Spinal cord (tissue), 10 donors: Measurements from ENCODE around the gene CRIP2. TPM values are rescaled to one million over a fixed set of nuclear protein-coding genes. Genes with fewer than 3 reads are reported as not detected.

ENCODE experiments used
- DNase-seq, 6 donors: peaks; one replicate each; pipeline versions ENCODE4 v3.0.0 to v3.0.0-alpha.2; 2013 to 2015; ENCODE audit warnings: low spot score in 6 of 6, low read depth in 4 of 6
- H3K27ac ChIP-seq: one replicate; pipeline ENCODE4 v1.5.1; 2013; ENCODE audit warnings: low read depth, low read length, control low read depth
- H3K27me3 ChIP-seq: one replicate; pipeline ENCODE4 v1.6.1; 2013; ENCODE audit warnings: low read length; ENCODE audit not compliant: control insufficient read depth, insufficient read depth
- H3K36me3 ChIP-seq: one replicate; pipeline ENCODE4 v1.6.1; 2013; ENCODE audit warnings: low read length; ENCODE audit not compliant: control insufficient read depth, insufficient read depth
- H3K4me1 ChIP-seq: one replicate; pipeline ENCODE4 v1.6.1; 2013; ENCODE audit warnings: low read length; ENCODE audit not compliant: control insufficient read depth, insufficient read depth
- H3K4me3 ChIP-seq: one replicate; pipeline ENCODE4 v1.5.1; 2013; ENCODE audit warnings: low read depth, low read length, control low read depth
- H3K9me3 ChIP-seq: one replicate; pipeline ENCODE4 v1.6.1; 2013; ENCODE audit warnings: low read length; ENCODE audit not compliant: control insufficient read depth, insufficient read depth
- WGBS: methylation state at CpG from one replicate; pipeline ENCODE4 v1.1.5; 2013; ENCODE audit warnings: missing lambda C conversion rate; ENCODE audit not compliant: insufficient coverage; 5-methylcytosine and 5-hydroxymethylcytosine counted together
- polyA plus RNA-seq, 2 donors: library from polyadenylated mRNA; unstranded; fragments of 120-200 nt; gene quantifications; one replicate each; pipeline ENCODE4 v1.2.1, GENCODE V29; 2013; ENCODE audit not compliant: insufficient read length in 2 of 2
- total RNA-seq, 2 donors: library from RNA; depleted of rRNA in 1 of 2; stranded (reverse); fragments of 120-200 nt in 1 of 2; fragments of >200 nt in 1 of 2; gene quantifications; one replicate each; pipeline versions ENCODE4 v1.2.3 to v1.2.4, GENCODE V29; 2013 to 2014
- donor health status: healthy.

CRIP2 gene
- total and polyA plus RNA-seq, 4 donors = 59.0 to 334 (median 209) TPM

- WGBS = 91% methylated on average over 17 of the region's 22 CpGs
- H3K36me3 ChIP-seq = peaks cover 98% of the 10 kb centered on the region
These were observed 24.5 kb upstream of the CRIP2 start for GRCh38 chr14:105450123-105450505.

GRCh38 chr14:105450864-105451720, 23.5 kb upstream of the CRIP2 start:
- no peak for DNase-seq
- Histone ChIP-seq H3K27me3 (no peaks in the 10 kb centered on the region), H3K9me3 (no peaks in the 10 kb centered on the region), H3K4me1 (peaks cover 8% of the 10 kb centered on the region), H3K36me3 (peaks cover 99% of the 10 kb centered on the region), H3K4me3 (no peak overlapping the region), H3K27ac (no peak overlapping the region)
- 95% methylated on average over 28 of the region's 29 CpGs for WGBS

More at GRCh38 chr14:105450123-105450505, 24.5 kb upstream of the CRIP2 start:
- no peak for DNase-seq
- Histone ChIP-seq H3K9me3 (no peaks in the 10 kb centered on the region), H3K27me3 (no peaks in the 10 kb centered on the region), H3K27ac (no peak overlapping the region), H3K4me3 (no peak overlapping the region), H3K4me1 (peaks cover 8% of the 10 kb centered on the region)

GRCh38 chr14:105452963-105453362, 21.7 kb upstream of the CRIP2 start:
- DNase-seq = no peak
- peaks cover 98% of the 10 kb centered on the region for H3K36me3 ChIP-seq

GRCh38 chr14:105453847-105454246, 20.8 kb upstream of the CRIP2 start:
- no peaks in the 10 kb centered on the region for H3K27me3 ChIP-seq
- no peak overlapping the region for H3K27ac ChIP-seq
- DNase-seq = no peak
- no peaks in the 10 kb centered on the region for H3K9me3 ChIP-seq
- H3K4me3 ChIP-seq = no peak overlapping the region
- peaks cover 2% of the 10 kb centered on the region for H3K4me1 ChIP-seq
- H3K36me3 ChIP-seq = peaks cover 98% of the 10 kb centered on the region
- WGBS = 86% methylated on average over 12 of the region's 14 CpGs

More at GRCh38 chr14:105452963-105453362, 21.7 kb upstream of the CRIP2 start:
- Histone ChIP-seq H3K9me3 (no peaks in the 10 kb centered on the region), H3K4me3 (no peak overlapping the region), H3K27ac (no peak overlapping the region), H3K27me3 (no peaks in the 10 kb centered on the region), H3K4me1 (peaks cover 8% of the 10 kb centered on the region)
- WGBS = 90% methylated on average over 14 of the region's 14 CpGs

- H3K27me3 ChIP-seq = no peaks in the 10 kb centered on the region
- no peaks in the 10 kb centered on the region for H3K9me3 ChIP-seq
- H3K4me1 ChIP-seq = no peaks in the 10 kb centered on the region
- DNase-seq = no peak
- H3K27ac ChIP-seq = no peak overlapping the region
- WGBS = 89% methylated on average over 21 of the region's 22 CpGs
- peaks cover 89% of the 10 kb centered on the region for H3K36me3 ChIP-seq
- no peak overlapping the region for H3K4me3 ChIP-seq
These were observed 19.5 kb upstream of the CRIP2 start for GRCh38 chr14:105455086-105455640.

- Histone ChIP-seq H3K4me1 (no peaks in the 10 kb centered on the region), H3K9me3 (no peaks in the 10 kb centered on the region), H3K4me3 (no peak overlapping the region), H3K36me3 (peaks cover 89% of the 10 kb centered on the region), H3K27me3 (no peaks in the 10 kb centered on the region), H3K27ac (no peak overlapping the region)
- WGBS = 91% methylated on average over 22 of the region's 22 CpGs
- DNase-seq = no peak
These were observed 18.6 kb upstream of the CRIP2 start for GRCh38 chr14:105455766-105456660.

- Histone ChIP-seq H3K27me3 (no peaks in the 10 kb centered on the region), H3K9me3 (no peaks in the 10 kb centered on the region), H3K4me3 (no peak overlapping the region), H3K27ac (no peak overlapping the region), H3K36me3 (peaks cover 89% of the 10 kb centered on the region), H3K4me1 (no peaks in the 10 kb centered on the region)
- WGBS = 93% methylated on average over 22 of the region's 22 CpGs
- DNase-seq = no peak
These were observed 17.6 kb upstream of the CRIP2 start for GRCh38 chr14:105456736-105457617.

- no peaks in the 10 kb centered on the region for H3K9me3 ChIP-seq
- peaks cover 89% of the 10 kb centered on the region for H3K36me3 ChIP-seq
- 86% methylated on average over 13 of the region's 18 CpGs for WGBS
These were observed 16.6 kb upstream of the CRIP2 start for GRCh38 chr14:105458010-105458409.

GRCh38 chr14:105458571-105458970, 16.1 kb upstream of the CRIP2 start:
- DNase-seq = no peak
- no peak overlapping the region for H3K27ac ChIP-seq
- no peaks in the 10 kb centered on the region for H3K27me3 ChIP-seq
- WGBS = 85% methylated on average over 12 of the region's 14 CpGs
- H3K4me3 ChIP-seq = no peak overlapping the region
- peaks cover 90% of the 10 kb centered on the region for H3K36me3 ChIP-seq
- no peaks in the 10 kb centered on the region for H3K9me3 ChIP-seq
- no peaks in the 10 kb centered on the region for H3K4me1 ChIP-seq

More at GRCh38 chr14:105458010-105458409, 16.6 kb upstream of the CRIP2 start:
- Histone ChIP-seq H3K27ac (no peak overlapping the region), H3K4me3 (no peak overlapping the region), H3K4me1 (no peaks in the 10 kb centered on the region), H3K27me3 (no peaks in the 10 kb centered on the region)
- no peak for DNase-seq
